Thyroid gland (tissue), 4 donors: ENCODE measurements around the gene TYR.

Source experiments
- CTCF ChIP-seq, 6 experiments: fragments of 200-600 bp in 3 of 6; fragments of 450-650 bp in 3 of 6; sonication (generic) in 3 of 6; IDR thresholded peaks; one replicate each; pipeline ENCODE4 v1.5.1; 2016 to 2019; ENCODE audit warnings: antibody characterized with exemption in 6 of 6, mild to moderate bottlenecking in 2 of 6, inconsistent platforms in 1 of 6, moderate library complexity in 1 of 6
- POLR2A ChIP-seq, 2 donors: fragments of 450-650 bp; IDR thresholded peaks; one replicate each; pipeline ENCODE4 v1.6.1; 2017; ENCODE audit warnings: antibody characterized with exemption in 2 of 2, mild to moderate bottlenecking in 2 of 2, moderate library complexity in 1 of 2

- TF ChIP-seq CTCF (IDR thresholded peaks at IDR 0.05) (no peak), POLR2A (IDR thresholded peaks at IDR 0.05) (no peak)
Measured at GRCh38 chr11:89220684-89221339, 43.1 kb downstream of the TYR start.
